ENCODE results near the gene FADS3. TPM values are rescaled to one million over a fixed set of nuclear protein-coding genes. Genes with fewer than 3 reads are reported as not detected.

The FADS3 gene
- total RNA-seq, 1 donor, result 35.9 TPM

GRCh38 chr11:61919705-61920631, 28.6 kb upstream of the FADS3 start:
- DNase-seq (ENCODE audit: low read depth), result no peak
- TF ChIP-seq CTCF (IDR thresholded peaks at IDR 0.05; ENCODE audit: insufficient read depth, low read length), result no peak
- no peak overlapping the region for H3K4me3 ChIP-seq (ENCODE audit: low read depth, low read length)

- DNase-seq (ENCODE audit: low read depth), result peak; percentile 58
- TF ChIP-seq CTCF (IDR thresholded peaks at IDR 0.05; ENCODE audit: insufficient read depth, low read length), result no peak
- H3K4me3 ChIP-seq (ENCODE audit: low read depth, low read length), result no peak overlapping the region
Observed at GRCh38 chr11:61918938-61919704, 27.8 kb upstream of the FADS3 start.

GRCh38 chr11:61918251-61918937, 27.0 kb upstream of the FADS3 start:
- peak overlapping the region; percentile 76 for H3K4me3 ChIP-seq (ENCODE audit: low read depth, low read length)
- DNase-seq (ENCODE audit: low read depth), result no peak
- TF ChIP-seq CTCF (IDR thresholded peaks at IDR 0.05; ENCODE audit: insufficient read depth, low read length), result no peak

- peak; percentile 47 for DNase-seq (ENCODE audit: low read depth)
- TF ChIP-seq CTCF (IDR thresholded peaks at IDR 0.05; ENCODE audit: insufficient read depth, low read length), result no peak
- H3K4me3 ChIP-seq (ENCODE audit: low read depth, low read length), result peak within 1 kb of the TSS; percentile 76
Observed at GRCh38 chr11:61917334-61918109, 26.2 kb upstream of the FADS3 start, which contains the start of gene RAB3IL1. Gene RAB3IL1 (minus strand): TSS chr11:61917566. CDS start chr11:61917367, 199 bp downstream.

GRCh38 chr11:61916737-61917333, 25.5 kb upstream of the FADS3 start:
- no peak for TF ChIP-seq CTCF (IDR thresholded peaks at IDR 0.05; ENCODE audit: insufficient read depth, low read length)
- DNase-seq (ENCODE audit: low read depth), result no peak
- H3K4me3 ChIP-seq (ENCODE audit: low read depth, low read length), result peak overlapping the region; percentile 76

All from fibroblast of the aortic adventitia (primary cell).